Measurements from ENCODE around the gene TRIP12.
"Not testable (repeated sequence)": the region's sequence is repeated elsewhere in the genome, so short reads cannot be mapped to it uniquely, and the experiment has no call there.

Gene TRIP12

DNA sequence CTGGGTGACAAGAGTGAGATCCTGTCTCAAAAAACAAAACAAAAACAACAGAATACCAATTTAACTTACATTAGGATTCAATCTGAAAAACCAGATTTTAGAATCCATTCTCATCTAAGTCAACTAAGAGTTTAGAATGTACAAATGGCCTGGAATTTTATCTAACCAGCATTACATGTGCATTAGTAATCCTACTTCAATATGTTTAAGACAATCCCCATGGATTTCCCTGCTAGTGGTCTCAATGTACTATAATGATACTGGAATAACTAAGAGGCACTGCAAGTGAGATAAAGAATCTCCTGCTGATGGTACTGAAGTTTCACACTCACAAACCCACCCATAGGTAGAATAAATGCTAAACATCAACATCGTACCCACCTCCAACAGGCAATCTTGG lies 153.6 kb downstream of the TRIP12 start:
- no peak for DNase-seq (ENCODE audit: low read depth)

DNA sequence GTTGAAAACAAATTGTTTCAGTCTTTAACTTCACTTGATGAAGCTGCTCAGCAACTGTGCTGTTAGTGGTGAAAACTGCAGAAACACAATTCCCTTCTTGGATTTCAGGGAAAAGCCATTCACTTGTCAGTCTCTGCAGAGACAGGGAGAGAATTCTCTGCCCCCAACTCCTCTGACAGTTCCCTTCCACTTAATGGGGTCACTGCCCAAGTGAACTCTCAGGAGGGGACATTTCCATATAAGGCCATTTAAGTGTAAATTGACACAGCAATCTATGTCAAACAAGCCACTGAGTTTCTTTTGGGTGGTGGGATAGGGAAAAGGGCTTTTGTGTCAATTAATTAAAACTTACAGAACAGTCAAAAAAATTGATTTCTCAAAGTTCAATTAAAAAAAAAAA lies 156.1 kb downstream of the TRIP12 start:
- no peak for DNase-seq (ENCODE audit: low read depth)

DNA sequence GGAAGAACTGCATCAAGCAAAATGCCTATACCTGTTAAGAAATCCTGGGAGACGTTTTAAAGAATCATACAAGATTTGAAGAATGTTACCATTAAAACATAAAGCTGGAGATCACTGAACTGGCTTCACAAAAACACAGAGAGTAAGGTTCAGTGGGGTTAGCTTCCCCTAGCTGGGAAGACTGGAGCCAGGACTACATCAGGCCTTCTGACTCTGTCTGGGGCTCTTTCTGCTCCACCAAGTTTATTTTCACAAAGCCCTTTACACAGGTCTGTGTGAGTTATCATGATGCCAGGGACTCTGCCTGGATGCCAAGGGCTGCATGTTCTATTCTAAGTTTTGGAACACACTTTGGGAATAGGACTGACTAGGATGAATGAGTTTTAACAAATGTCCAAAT lies 160.1 kb downstream of the TRIP12 start:
- DNase-seq (ENCODE audit: low read depth): no peak

DNA sequence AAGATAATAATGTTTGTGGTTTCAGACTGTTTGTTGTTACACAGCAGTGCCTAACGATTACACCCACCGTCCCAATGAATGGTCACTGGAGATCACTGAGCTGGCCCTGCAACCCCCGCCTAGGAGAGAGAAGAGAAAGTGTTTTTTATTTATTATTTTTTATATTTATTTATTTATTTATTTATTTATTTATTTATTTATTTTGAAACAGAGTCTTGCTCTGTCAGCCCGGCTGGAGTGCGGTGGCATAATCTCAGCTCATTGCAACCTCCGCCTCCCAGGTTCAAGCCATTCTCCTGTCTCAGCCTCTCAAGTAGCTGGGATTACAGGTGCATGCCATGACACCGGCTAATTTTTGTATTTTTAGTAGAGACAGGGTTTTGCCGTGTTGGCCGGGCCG lies 164.3 kb downstream of the TRIP12 start:
- DNase-seq (ENCODE audit: low read depth): not testable (repeated sequence)

DNA sequence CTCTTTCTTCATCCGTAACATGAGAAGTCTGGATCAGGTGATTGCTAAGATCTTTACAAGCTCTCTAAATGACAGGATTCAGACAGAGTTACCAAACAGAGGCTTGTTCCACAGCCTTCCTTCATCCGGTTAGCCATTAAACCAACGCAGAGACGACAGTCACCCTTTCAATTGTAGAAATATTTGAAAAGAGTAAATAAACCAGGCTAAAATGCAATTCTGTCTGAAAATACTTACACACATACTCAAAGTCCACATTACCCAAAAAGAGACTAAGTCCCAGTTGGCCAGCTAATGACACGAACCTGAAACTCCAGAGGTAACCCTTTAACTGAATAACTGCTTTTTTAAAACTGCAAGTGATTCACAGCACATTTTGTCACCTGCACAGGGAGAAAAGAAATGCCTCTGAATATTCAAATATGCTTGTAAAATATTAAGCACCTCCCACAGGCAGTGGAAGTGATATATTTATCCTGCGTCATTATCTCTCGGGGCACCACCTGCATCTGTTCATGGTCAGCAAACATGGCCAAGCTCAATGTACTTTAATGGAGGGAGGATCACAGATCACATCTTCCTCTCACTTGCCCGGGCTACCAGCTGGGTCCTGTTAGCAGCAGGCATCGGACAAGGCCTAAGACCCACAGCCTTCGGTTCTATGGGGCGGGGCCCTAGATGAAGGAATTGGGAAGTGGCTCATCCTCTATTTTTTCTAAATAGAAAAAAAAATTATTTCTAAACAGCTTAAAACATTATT lies 168.7 kb downstream of the TRIP12 start:
- no peak for DNase-seq (ENCODE audit: low read depth)

DNA sequence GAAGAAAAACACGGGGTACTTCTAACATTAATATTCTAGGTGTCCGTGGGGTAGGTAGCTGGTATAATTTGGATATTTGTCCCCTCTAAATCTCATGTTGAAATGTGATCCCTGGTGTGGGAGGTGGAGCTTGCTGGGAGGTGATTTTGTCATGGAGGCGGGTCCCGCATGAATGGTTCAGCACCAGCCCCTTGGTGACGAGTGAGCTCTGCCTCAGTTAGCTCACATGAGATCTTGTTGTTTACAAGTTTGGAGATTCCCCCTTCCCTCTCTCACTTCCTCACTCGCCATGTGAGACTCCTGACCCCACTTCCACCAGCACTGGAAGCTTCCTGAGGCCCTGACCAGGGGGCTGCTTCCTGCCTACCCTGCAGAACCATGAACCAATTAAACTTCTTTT lies 172.0 kb downstream of the TRIP12 start:
- no peak for DNase-seq (ENCODE audit: low read depth)

DNA sequence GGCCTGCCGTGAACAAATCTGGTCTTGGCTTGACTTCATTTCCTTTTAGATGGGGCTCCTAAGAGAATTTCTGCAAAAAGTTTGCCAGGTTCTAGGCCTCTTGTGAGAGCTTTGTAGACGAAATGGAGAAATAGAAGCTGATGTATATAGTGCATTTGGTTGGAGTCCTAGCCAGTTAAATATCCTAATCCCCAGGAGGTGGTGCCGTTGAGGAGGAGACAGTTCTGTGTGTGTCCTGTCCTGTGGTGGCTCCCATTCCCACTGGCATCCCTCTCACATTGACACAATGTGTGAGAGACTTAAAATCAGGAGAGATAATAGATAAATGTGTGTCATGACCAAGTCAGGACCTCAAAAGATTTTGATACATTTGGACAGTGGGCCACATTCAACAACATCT lies 172.9 kb downstream of the TRIP12 start:
- DNase-seq (ENCODE audit: low read depth): no peak

DNA sequence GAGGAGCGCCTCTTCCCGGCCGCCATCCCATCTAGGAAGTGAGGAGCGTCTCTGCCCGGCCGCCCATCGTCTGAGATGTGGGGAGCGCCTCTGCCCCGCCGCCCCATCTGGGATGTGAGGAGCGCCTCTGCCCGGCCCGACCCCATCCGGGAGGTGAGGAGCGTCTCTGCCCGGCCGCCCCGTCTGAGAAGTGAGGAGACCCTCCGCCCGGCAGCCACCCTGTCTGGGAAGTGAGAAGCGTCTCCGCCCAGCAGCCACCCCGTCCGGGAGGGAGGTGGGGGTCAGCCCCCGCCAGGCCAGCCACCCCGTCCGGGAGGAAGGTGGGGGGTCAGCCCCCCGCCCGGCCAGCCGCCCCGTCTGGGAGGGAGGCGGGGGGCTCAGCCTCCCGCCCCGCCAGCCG lies 179.1 kb downstream of the TRIP12 start:
- not testable (repeated sequence) for DNase-seq (ENCODE audit: low read depth)

DNA sequence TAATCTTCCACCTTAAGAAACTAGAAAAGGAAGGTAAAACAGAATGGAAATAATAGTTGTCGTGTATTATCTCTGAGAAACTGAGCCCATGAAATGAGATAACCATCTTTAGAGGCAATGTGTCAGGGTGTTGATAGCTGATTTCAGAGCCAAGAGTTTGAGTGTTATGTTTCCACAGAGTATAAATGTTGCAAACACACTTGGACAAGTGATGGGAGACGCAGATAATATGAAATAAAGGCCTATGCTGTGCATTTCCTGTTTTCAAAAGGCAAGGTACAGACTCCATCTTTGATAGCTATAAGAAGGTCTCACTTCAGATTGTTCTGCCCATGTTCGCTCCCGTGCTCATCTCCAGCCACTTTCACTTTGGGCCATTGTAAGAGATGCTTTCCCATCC lies 181.5 kb downstream of the TRIP12 start:
- no peak for DNase-seq (ENCODE audit: low read depth)

DNA sequence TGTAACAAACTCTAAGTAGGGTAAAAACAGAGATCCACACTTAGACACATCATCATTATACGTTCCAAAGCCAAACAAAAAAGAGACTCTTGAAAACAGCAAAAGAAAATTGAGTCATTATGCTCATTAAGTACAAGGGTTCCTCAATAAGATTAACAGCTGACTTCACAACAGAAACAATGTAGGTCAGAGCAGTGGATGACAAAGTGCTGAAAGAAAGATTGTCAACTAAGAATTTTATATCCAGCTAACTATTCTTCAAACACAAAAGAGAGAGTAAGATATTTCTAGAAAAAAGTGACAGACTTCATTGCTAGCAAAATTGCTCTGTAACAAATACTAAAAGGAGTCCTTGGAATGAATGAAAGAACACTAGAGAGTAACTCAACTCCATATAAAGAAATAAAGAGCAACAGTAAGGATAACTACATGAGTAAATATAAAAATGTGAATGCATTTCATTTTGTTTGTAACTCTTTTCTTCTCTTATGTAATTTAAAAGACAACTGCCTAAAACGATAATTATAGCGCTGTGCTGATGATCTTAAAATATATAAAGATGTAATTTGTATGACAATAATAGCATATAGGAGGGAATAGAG lies 183.7 kb downstream of the TRIP12 start:
- no peak for DNase-seq (ENCODE audit: low read depth)

DNA sequence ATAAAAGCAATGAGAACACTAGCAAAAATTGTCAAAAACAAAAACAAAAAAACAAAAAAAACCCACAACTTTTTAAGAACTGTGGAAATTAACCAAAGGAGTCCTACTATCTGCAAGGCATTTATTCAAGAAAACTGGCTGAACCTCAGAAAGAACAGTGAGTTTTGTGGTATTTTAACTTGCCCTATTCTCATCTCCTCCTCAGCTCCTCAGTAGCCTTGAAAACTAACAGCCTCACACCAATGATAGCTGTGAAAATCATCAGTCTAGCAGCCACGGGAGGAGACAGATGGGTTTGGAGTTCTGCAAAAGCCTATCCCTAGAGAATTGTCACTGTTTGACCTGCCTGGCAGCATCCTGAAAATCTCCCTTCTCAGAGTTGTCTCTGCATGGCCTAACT lies 187.4 kb downstream of the TRIP12 start:
- DNase-seq (ENCODE audit: low read depth): no peak

DNA sequence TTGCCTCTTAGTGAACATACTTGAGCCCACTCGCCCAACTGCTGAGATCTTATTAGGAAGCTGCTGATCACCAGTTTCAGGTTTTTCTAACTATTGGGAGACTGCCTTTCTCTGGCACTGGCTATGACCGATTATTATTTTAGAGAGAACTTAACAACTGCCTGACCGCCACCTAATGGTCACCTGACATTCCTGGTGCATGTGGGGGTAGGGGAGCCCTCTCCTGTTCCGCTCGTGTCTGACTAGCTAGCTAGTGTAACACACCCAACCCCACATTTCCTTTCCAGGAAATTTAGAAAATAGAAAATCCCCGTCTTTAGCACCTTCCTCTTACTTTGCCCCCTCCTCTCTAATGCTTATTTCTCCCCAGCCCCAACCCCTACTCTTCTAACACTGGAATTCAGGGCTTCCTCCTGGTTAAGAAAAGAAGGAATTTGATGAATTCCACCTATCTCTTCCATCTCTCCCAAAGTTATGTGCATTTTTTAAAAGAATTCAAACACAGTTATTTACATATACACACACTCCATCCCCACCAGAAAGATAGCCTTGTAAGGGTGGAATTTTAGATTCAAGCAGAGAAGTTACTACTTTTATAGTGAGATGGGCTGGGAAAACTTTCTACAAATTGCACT lies 188.1 kb downstream of the TRIP12 start:
- DNase-seq (ENCODE audit: low read depth): no peak

DNA sequence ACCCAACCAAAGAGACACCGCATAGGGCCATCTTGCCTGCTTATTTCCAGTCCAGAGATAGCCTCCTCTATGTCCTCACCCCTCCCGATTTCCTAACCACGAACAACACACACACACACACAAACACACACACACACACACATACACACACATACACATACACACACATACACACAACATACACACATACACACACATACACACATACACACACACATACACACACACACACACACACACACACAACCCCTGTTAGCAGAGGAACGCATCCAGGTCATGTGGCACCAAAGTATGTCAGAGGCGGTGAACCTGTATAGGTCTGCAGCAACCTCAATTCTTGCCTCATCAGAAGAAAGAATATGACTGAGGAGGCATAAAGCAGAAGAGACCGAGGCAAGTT lies 188.9 kb downstream of the TRIP12 start:
- no peak for DNase-seq (ENCODE audit: low read depth)

DNA sequence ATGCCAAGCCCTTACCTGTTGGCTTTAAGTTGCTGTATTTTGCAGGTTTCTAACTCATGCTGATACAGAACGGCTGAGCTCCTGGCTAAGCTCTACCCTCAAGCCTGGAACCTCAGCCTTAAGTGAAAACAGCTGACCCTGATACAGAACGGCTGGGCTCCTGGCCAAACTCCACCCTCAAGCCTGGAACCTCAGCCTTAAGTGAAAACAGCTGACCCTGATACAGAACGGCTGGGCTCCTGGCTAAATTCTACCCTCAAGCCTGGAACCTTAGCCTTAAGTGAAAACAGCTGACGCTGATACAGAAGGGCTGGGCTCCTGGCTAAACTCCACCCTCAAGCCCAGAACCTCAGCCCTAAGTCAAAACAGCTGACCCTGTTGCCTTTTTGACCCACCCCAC lies 189.9 kb downstream of the TRIP12 start:
- DNase-seq (ENCODE audit: low read depth): no peak

DNA sequence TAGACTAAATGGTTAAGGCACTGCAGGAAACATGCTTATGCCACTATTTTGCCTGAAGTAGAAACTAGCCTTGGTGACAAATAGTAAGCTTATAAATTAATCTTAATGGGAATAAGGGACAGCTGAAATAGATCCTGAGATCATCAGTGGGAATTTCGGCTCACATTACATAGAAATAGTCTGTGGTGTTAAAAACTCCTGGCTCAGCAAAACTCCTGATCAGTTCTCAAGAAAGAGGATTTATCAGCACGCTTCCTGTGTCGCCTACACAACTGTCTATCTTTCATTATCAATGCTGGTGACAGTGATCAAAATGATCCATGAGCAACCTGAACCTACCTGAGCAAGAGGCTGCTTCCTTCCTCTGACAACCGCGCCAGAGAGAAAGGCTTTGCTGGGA lies 190.4 kb downstream of the TRIP12 start:
- no peak for DNase-seq (ENCODE audit: low read depth)

DNA sequence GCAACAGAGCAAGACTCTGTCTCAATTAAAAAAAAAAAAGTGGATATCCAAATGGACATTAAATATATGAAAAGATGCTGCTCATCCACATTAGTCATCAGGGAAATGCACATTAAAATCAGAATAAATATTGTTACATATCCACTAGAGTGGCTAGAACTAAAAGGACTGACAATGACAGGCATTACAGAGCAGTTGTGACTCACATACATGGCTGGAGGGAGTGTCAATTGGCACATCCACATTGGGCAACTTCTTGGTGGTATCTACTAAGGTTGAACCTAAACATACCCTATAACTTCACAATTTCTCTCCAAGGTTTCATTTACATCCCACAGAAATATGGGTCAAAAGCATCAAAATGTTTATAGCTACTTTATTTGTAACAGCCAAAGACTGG lies 193.4 kb downstream of the TRIP12 start:
- DNase-seq (ENCODE audit: low read depth): no peak

DNA sequence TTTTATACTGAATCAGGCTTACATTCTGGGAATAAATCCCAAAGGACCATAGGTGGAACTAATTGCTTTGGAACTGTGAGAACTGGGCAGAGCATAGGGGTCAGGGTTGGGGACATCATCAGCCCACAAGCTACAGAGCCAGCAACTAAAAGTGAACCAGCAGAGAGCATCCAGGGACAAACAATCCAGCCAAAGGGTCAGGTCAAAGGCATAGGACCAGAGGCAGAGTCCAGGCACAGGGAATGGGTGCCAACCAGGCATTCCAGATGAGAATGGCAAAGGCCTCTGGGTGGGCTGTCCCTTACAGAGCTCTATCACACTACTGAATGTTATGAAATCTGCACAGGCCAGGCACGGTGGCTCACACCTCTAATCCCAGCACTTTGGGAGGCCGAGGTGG lies 195.2 kb downstream of the TRIP12 start:
- no peak for DNase-seq (ENCODE audit: low read depth)

DNA sequence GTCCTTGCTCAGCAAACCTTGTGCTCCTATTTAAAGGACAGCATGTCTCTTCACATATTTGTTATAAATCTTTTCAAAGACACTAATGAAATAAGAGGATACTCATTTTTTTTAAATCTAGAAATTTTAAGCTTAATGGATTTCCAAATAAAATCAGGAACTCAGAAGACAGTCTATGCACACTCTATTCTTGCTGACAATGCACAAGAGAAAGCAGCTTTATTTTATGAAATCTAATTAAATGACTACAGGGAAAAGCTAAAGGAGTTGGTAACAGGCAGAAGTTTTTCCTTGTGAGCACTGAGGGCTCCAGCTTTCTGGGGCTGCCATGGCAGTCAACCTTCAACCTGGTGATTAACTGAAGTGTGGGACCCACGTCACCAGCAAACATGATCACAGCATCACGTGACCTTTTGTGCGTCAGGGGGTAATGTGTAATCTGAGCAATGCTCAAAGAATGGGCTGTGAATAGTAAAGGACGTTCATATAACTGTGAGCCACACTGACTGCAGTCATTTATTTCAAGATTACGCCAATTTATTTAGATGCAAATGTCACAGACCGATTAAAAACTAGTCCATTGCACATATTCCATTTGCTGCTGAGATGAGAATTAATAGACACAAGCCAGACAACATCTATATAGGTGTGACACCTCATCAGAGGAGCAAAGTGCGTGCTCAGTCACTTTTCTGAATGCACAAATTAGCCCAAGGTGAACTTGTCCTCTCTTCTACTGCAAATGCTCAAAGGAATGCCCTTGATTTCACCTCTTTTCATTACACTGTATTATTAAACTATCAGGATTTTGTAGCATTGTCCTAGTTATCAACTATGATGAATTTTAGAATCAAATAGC lies 195.9 kb downstream of the TRIP12 start:
- no peak for DNase-seq (ENCODE audit: low read depth)

DNA sequence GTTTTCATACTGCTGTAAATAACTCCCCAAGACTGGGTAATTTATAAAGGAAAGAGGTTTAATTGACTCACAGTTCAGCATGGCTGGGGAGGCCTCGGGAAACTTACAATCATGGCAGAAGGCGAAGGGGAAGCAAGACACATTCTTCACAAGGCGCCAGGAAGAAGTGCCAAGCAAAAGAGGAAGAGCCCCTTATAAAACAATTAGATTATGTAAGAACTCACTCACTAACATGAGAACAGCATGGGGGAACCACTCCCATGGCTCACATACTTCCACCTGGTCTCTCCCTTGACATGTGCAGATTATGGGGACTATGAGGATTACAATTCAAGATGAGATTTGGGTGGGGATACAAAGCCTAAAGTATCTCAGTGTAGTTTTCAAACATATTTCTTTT lies 198.6 kb downstream of the TRIP12 start:
- DNase-seq (ENCODE audit: low read depth): not testable (repeated sequence)

DNA sequence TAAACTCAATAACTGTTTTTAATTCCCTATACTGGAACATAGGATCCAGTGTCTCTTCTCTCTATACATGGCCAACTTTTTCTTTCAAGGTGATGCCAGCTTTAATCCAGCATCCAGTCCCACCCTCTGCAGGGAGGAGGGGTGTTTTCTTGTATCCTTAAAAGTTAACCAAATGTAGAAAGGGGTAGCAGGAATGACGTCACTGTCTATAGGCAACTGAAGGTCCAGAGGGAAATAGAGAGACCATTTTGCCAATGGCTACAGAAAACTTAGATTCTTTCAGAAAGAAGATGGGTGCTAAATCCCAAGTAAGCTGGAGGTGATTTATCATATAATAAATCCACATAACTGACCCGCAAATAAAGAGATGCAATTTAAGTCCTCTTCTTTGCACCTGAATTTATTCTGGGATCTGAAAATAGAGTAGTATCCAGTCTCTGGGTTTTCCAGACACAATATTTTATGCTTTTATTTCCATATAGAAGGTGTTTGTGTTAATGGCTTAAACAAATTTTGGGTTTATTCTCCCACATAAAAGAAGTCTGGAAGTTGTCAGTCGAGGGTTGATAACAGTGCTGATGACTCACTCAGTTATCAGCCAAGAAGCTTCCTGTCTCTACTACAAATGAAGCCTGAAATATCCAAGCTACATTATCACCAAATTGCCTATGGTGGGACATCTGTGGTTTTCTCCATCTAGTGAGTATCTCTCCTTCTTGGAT lies 201.7 kb downstream of the TRIP12 start:
- DNase-seq (ENCODE audit: low read depth): no peak

DNA sequence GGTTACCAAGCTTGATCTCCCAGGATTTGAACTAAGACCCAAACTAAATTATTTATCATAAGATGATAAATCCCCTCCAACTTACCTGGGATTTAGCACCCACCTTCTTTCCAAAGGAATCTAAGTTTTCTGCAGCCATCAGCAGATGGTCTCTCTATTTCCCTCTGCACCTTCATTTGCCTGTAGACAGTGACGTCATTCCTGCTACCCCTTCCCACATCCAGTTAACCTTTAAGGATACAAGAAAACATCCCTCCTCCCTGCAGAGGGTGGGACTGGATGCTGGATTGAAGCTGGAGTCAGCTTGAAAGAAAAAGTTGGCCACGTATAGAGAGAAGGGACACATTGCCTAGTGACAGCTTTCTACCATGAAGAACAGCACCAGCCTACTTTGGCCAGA lies 203.8 kb downstream of the TRIP12 start:
- DNase-seq (ENCODE audit: low read depth): no peak

DNA sequence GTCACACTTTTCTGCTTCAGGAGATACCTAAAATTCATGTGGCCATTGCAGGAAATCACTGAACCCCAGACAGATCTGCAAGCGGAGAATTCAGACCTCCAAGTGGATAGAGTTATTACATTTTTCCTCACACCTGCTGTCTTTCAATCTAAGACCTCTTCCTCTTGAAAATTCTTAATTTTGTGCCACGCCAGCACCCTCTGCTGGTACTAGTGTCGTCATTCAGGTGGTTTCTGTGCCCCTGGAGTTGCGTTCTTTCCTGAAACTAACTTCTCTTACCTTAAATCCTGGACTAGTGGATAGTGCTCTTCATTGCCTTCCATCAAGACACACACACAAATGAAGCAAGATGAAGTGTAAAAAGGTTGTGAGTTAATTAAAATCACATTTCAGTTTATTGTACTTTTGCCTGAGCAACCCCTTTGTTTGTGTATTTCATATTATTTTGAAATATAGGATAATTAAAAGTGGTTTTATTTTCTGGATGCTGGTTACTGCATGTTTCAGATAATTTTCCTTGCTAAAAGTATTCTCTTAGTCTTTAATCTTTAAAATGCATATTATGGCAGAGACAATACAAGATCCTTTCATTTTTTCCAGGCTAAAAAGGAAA lies 205.8 kb downstream of the TRIP12 start:
- DNase-seq (ENCODE audit: low read depth): no peak
